Duodenal mucosa (tissue), 2 donors: ENCODE data around the gene CYP2R1.
"Not testable (repeated sequence)": the region's sequence is repeated elsewhere in the genome, so short reads cannot be mapped to it uniquely, and the experiment has no call there.

ENCODE experiments used
- H3K27ac ChIP-seq: one replicate; pipeline ENCODE4 v1.7.0; 2013; ENCODE audit warnings: low read depth, low read length
- H3K27me3 ChIP-seq, 2 donors: one replicate each; pipeline ENCODE4 v1.7.0; 2013; ENCODE audit warnings: low read length in 2 of 2, control low read depth in 1 of 2; ENCODE audit not compliant: insufficient read depth in 2 of 2, control insufficient read depth in 1 of 2
- H3K36me3 ChIP-seq, 2 donors: one replicate each; pipeline ENCODE4 v1.7.0; 2013; ENCODE audit warnings: low read length in 2 of 2, control low read depth in 1 of 2; ENCODE audit not compliant: insufficient read depth in 2 of 2, control insufficient read depth in 1 of 2
- H3K4me1 ChIP-seq, 2 donors: one replicate each; pipeline ENCODE4 v1.7.0; 2013; ENCODE audit warnings: low read length in 2 of 2, control low read depth in 1 of 2; ENCODE audit not compliant: insufficient read depth in 2 of 2, control insufficient read depth in 1 of 2
- H3K4me3 ChIP-seq, 2 donors: one replicate each; pipeline ENCODE4 v1.7.0; 2013; ENCODE audit warnings: low read length in 2 of 2, low read depth in 1 of 2
- H3K9ac ChIP-seq, 2 donors: one replicate each; pipeline ENCODE4 v1.7.0; 2013; ENCODE audit warnings: low read length in 2 of 2, low read depth in 1 of 2
- H3K9me3 ChIP-seq, 2 donors: one replicate each; pipeline ENCODE4 v1.7.0; 2013; ENCODE audit warnings: low read length in 2 of 2, control low read depth in 1 of 2; ENCODE audit not compliant: control insufficient read depth in 1 of 2

Gene CYP2R1

DNA sequence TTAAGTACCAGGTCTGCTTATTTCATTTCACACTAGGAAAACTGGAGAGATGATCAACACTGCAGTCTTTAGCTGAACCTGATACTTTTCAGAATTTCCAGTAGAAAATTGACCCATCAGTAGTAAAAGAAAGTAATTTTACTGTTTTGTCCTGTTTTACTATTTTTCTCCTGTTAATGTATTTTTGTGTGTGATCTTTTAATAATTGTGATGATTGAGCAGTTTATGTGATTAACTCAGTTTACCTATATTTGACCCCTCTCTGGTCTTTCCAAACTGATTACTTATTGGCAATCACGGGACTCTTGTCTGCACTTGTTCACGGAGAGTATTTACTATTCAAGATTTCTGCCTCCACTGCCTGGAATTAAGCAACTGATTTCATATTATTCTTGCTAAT is 546 bp upstream of the CYP2R1 start:
- Histone ChIP-seq H3K27me3 (no peaks in the 10 kb centered on the region), H3K4me3 (peak overlapping the region; percentile 77 to 88), H3K36me3 (no peaks in the 10 kb centered on the region), H3K9me3 (no peaks in the 10 kb centered on the region), H3K4me1 (peaks cover 0 to 9% of the 10 kb centered on the region in 2 donors), H3K27ac (no peak overlapping the region), H3K9ac (peak overlapping the region; percentile 59 to 80)

- H3K4me1 ChIP-seq = peaks cover 8 to 18% of the 10 kb centered on the region in 2 donors
- peak overlapping the region; percentile 80 for H3K27ac ChIP-seq
- H3K9me3 ChIP-seq = no peaks in the 10 kb centered on the region
- peak overlapping the region; percentile 77 to 88 for H3K4me3 ChIP-seq
- H3K36me3 ChIP-seq = no peaks in the 10 kb centered on the region
- H3K27me3 ChIP-seq = no peaks in the 10 kb centered on the region
- peak overlapping the region; percentile 59 to 80 for H3K9ac ChIP-seq
These were observed 642 bp downstream of the CYP2R1 start for GRCh38 chr11:14891143-14892035.

DNA sequence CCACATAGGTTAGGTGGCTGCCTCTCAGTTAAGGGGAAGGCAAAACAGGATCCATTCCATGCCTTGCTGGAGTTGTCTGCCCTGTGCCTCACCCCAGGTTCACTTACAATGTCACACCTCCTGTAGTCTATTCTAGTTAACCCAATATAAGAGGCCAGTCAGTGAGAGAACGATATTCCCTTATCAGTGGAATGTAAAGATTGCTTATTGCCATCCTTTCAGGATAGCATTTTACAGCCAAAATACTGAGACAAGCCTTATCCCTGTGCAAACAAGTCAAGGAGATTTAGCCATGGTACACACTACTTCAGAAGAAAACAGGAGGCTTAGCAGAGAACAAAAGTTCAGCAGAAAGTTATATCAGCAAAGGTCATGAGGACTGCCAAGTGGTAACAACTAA is 5.5 kb downstream of the CYP2R1 start:
- no peak overlapping the region for H3K4me3 ChIP-seq
- no peak overlapping the region for H3K27ac ChIP-seq
- no peaks in the 10 kb centered on the region for H3K9me3 ChIP-seq
- H3K36me3 ChIP-seq = peaks cover 0 to 7% of the 10 kb centered on the region in 2 donors
- no peaks in the 10 kb centered on the region for H3K27me3 ChIP-seq
- peaks cover 21 to 32% of the 10 kb centered on the region in 2 donors for H3K4me1 ChIP-seq
- H3K9ac ChIP-seq = no peak overlapping the region

- H3K4me3 ChIP-seq = no peak overlapping the region
- H3K27ac ChIP-seq = no peak overlapping the region
- peaks cover 21 to 23% of the 10 kb centered on the region in 2 donors for H3K4me1 ChIP-seq
- H3K27me3 ChIP-seq = no peaks in the 10 kb centered on the region
- peaks cover 3 to 8% of the 10 kb centered on the region in 2 donors for H3K36me3 ChIP-seq
- H3K9me3 ChIP-seq = no peaks in the 10 kb centered on the region
- no peak overlapping the region for H3K9ac ChIP-seq
These were observed 7.3 kb downstream of the CYP2R1 start for GRCh38 chr11:14884667-14885273.

GRCh38 chr11:14883683-14884082 is 8.3 kb downstream of the CYP2R1 start:
- not testable (repeated sequence) for H3K27ac ChIP-seq, H3K9ac ChIP-seq, H3K27me3 ChIP-seq, H3K36me3 ChIP-seq, H3K4me3 ChIP-seq, H3K9me3 ChIP-seq
- H3K4me1 ChIP-seq = peaks cover 21 to 23% of the 10 kb centered on the region in 2 donors

DNA sequence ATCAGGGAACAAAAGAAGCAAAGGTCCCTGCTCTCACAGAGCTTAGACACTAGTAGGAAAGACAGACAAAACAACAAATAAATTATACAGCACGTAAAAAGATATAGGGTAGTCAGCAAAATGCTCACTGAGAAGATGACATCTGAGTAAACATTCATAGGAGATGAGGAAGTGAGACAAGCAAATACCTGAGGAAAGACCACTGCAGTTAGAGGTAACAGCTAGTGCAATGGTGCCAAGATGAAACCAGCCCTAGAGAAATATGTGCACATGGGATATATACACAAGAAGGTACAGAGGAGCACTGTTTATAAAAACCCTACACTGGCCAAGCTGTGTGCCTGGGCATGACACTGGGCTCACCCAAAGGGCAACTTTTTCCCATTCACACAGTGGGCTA is 9.8 kb downstream of the CYP2R1 start:
- Histone ChIP-seq H3K9ac (no peak overlapping the region), H3K9me3 (no peaks in the 10 kb centered on the region), H3K27me3 (no peaks in the 10 kb centered on the region), H3K4me3 (no peak overlapping the region), H3K4me1 (peaks cover 21 to 22% of the 10 kb centered on the region in 2 donors), H3K36me3 (peaks cover 10 to 21% of the 10 kb centered on the region in 2 donors), H3K27ac (no peak overlapping the region)

DNA sequence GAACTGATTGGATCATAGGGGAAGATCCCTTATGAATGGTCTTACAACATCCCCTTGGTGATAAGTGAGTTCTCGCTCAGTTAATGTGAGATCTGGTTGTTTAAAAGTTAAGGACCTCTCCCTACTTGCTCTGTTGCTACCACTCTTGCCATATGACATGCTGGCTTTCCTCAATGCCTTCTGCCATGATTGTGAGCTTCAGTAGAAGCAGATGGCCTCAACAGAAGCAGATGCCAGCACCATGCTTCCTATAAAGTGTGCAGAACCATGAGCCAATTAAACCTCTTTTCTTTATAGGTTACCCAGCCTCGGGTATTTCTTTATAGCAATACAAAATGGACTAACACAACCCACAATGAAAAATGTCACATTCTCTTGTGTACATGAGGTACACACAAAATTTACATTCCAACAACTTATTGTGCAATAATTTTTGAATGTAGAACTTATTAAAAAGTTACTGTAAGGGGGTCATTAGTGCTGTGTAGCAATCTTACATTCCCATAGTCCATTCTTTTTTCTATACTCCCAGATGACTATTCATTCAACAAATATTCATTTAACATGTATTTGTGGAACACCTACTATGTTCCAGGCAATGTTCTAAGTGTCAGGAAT is 10.3 kb downstream of the CYP2R1 start:
- Histone ChIP-seq H3K9me3 (no peaks in the 10 kb centered on the region), H3K4me1 (peaks cover 16 to 17% of the 10 kb centered on the region in 2 donors), H3K27me3 (no peaks in the 10 kb centered on the region), H3K4me3 (no peak overlapping the region), H3K36me3 (peaks cover 10 to 21% of the 10 kb centered on the region in 2 donors), H3K9ac (no peak overlapping the region), H3K27ac (no peak overlapping the region)

DNA sequence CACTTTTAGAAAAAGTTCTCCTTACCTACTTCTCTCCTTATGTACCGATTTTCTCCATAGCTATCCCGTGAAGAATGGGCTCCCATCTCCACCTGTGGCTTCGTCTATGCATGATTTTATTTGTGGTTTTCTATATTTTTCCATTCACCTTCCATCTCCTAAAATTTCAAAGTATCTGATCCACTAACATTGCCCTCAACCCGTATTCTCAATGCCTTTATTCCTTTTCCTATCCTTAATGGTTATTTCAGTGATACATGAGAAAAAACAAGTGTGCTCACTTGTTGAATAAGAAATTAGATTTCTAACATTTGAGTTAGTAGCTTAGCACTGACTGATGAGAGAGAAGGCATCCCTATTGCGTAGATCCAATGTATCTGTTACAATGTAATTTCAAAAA is 16.9 kb downstream of the CYP2R1 start:
- H3K4me3 ChIP-seq = no peak overlapping the region
- H3K4me1 ChIP-seq = no peaks in the 10 kb centered on the region
- H3K36me3 ChIP-seq = peaks cover 6 to 13% of the 10 kb centered on the region in 2 donors
- no peak overlapping the region for H3K27ac ChIP-seq
- H3K9ac ChIP-seq = no peak overlapping the region
- no peaks in the 10 kb centered on the region for H3K27me3 ChIP-seq
- H3K9me3 ChIP-seq = no peaks in the 10 kb centered on the region

DNA sequence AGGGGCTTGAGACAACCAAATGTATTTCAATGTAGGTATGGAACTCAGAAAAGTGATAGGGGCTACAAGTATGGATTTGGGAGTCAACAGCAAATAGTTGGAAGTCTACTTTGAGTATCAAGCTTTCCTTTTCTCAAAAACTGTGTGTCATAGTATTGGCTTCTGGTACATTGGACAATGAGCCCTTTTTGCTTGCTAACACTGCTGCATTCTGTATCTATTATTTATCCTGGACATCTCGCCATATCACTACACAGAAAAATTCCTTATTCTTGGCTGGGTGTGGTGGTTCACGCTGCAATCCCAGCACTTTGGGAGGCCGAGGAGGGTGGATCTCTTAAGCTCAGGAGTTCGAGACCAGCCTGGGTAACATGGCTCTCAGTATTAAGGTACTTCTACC is 18.4 kb downstream of the CYP2R1 start:
- no peak overlapping the region for H3K4me3 ChIP-seq
- H3K9ac ChIP-seq = no peak overlapping the region
- no peak overlapping the region for H3K27ac ChIP-seq
- no peaks in the 10 kb centered on the region for H3K27me3 ChIP-seq
- no peaks in the 10 kb centered on the region for H3K4me1 ChIP-seq
- H3K36me3 ChIP-seq = peaks cover 6 to 13% of the 10 kb centered on the region in 2 donors
- H3K9me3 ChIP-seq = no peaks in the 10 kb centered on the region

DNA sequence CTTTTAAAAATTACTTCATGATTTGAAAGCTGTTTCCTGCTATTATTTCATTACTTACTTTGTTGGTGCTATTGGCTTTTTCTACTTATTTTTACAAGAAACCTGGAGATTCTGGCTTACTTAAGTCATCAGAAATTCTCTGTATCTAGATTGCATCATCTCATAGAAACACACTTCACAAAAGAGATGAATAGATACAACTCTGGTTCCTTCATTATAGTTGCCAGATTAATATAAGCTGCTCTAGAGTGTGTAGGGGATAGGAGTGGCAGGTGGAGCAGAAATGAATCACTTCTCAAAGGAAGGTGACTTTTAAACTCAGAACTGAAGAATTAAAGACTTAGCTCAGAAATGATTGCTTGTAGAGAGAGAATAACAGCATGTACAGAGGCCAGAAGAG is 20.0 kb downstream of the CYP2R1 start:
- H3K27me3 ChIP-seq = no peaks in the 10 kb centered on the region
- H3K4me1 ChIP-seq = no peaks in the 10 kb centered on the region
- H3K27ac ChIP-seq = no peak overlapping the region
- H3K9me3 ChIP-seq = no peaks in the 10 kb centered on the region
- peaks cover 0 to 6% of the 10 kb centered on the region in 2 donors for H3K36me3 ChIP-seq
- no peak overlapping the region for H3K9ac ChIP-seq
- no peak overlapping the region for H3K4me3 ChIP-seq
